Endothelial cell of umbilical vein (primary cell): ENCODE results near the gene CNR2. TPM values are rescaled to one million over a fixed set of nuclear protein-coding genes. Genes with fewer than 3 reads are reported as not detected.

Experiments used
- BruUV-seq: library from RNA; stranded (reverse); fragments of 400-500 nt; replicated peaks from 2 replicates; lab custom pipeline; 2021; lab: Mats Ljungman, UMichigan
- CTCF ChIA-PET: fragments of 300-600, 350-600 bp; sonication (Branson Sonifier 250); formaldehyde crosslinking; loops from one replicate; lab custom pipeline; 2021; ENCODE audit warnings: antibody characterized with exemption, inconsistent platforms; lab: Charles Lee
- POLR2A ChIA-PET: fragments of 300-600, 350-600 bp; sonication (Branson Sonifier 250); formaldehyde crosslinking; loops from one replicate; lab custom pipeline; 2021; ENCODE audit warnings: antibody characterized with exemption, inconsistent platforms; lab: Charles Lee
- DNase-seq: peaks from one replicate; pipeline ENCODE4 v3.0.0-alpha.2; 2011; ENCODE audit warnings: low read depth, low spot score
- FAIRE-seq: peaks from 2 replicates; lab custom pipeline; 2011; peaks lifted over from hg19 to GRCh38; lab: Jason Lieb, UNC
- H2AFZ ChIP-seq: 2 replicates; pipeline ENCODE4 v1.6.0; 2012; ENCODE audit warnings: low read depth, low read length, control low read depth, inconsistent platforms
- H3K27ac ChIP-seq: 2 replicates; pipeline ENCODE4 v1.5.1; 2011; ENCODE audit warnings: low read depth, mild to moderate bottlenecking, control low read depth, low read length, moderate library complexity; ENCODE audit not compliant: insufficient read depth
- H3K27me3 ChIP-seq, 2 experiments: 2 replicates each; pipeline versions ENCODE4 v1.6.0 to v1.6.1; 2011; ENCODE audit warnings: low read length in 2 of 2, mixed read lengths in 1 of 2; ENCODE audit not compliant: control insufficient read depth in 2 of 2, insufficient read depth in 2 of 2
- H3K36me3 ChIP-seq, 2 experiments: 2 replicates in 1 of 2; 3 replicates in 1 of 2; pipeline ENCODE4 v1.5.1; 2011; ENCODE audit warnings: low read length in 2 of 2, mild to moderate bottlenecking in 1 of 2, moderate library complexity in 1 of 2; ENCODE audit not compliant: control insufficient read depth in 2 of 2, insufficient read depth in 2 of 2; ENCODE audit errors: extremely low read depth in 1 of 2
- H3K4me1 ChIP-seq: 3 replicates; pipeline ENCODE4 v1.5.1; 2011; ENCODE audit warnings: mild to moderate bottlenecking, low read length; ENCODE audit not compliant: control insufficient read depth, insufficient read depth; ENCODE audit errors: extremely low read depth
- H3K4me2 ChIP-seq: 2 replicates; pipeline ENCODE4 v1.6.1; 2011; ENCODE audit warnings: low read length, control low read depth, mixed read lengths; ENCODE audit not compliant: insufficient read depth
- H3K4me3 ChIP-seq, 3 experiments: fragments of 200-600 bp in 1 of 3; sonication (generic), shearing (Covaris generic) in 1 of 3; replicated peaks in 1 of 3; 2 replicates each; pipeline ENCODE4 v1.5.1; 2011 to 2016; ENCODE audit warnings: control low read depth in 3 of 3, low read length in 3 of 3, mild to moderate bottlenecking in 2 of 3, inconsistent platforms in 1 of 3, low read depth in 1 of 3, moderate library complexity in 1 of 3; ENCODE audit not compliant: insufficient read depth in 1 of 3
- H3K79me2 ChIP-seq: 2 replicates; pipeline ENCODE4 v1.6.0; 2012; ENCODE audit warnings: low read length, inconsistent platforms; ENCODE audit not compliant: control insufficient read depth, insufficient read depth
- H3K9ac ChIP-seq: replicated peaks from 2 replicates; pipeline ENCODE3; 2011; ENCODE audit warnings: low read length, control low read depth; ENCODE audit not compliant: insufficient read depth; ENCODE audit errors: extremely low read depth
- H3K9me1 ChIP-seq: replicated peaks from 3 replicates; pipeline ENCODE4 v1.6.0; 2011; ENCODE audit warnings: mild to moderate bottlenecking, low read length; ENCODE audit not compliant: control insufficient read depth, insufficient read depth; ENCODE audit errors: extremely low read depth
- H3K9me3 ChIP-seq: replicated peaks from 2 replicates; pipeline ENCODE4 v1.5.1; 2012; ENCODE audit warnings: low read length, inconsistent platforms; ENCODE audit not compliant: control insufficient read depth, insufficient read depth
- H4K20me1 ChIP-seq: replicated peaks from 2 replicates; pipeline ENCODE3; 2011; ENCODE audit warnings: mild to moderate bottlenecking, low read length; ENCODE audit not compliant: control insufficient read depth, insufficient read depth; ENCODE audit errors: extremely low read depth
- EZH2 ChIP-seq: IDR thresholded peaks from 2 replicates; pipeline ENCODE4 v1.6.1; 2012; ENCODE audit warnings: borderline replicate concordance, low read depth, mild to moderate bottlenecking, moderate library complexity, low read length, inconsistent platforms; ENCODE audit not compliant: severe bottlenecking
- FOS ChIP-seq: IDR thresholded peaks from 2 replicates; pipeline ENCODE4 v1.6.1; 2011; ENCODE audit warnings: mild to moderate bottlenecking, low read length, moderate library complexity, borderline replicate concordance; ENCODE audit not compliant: insufficient read depth
- GATA2 ChIP-seq: IDR thresholded peaks from 2 replicates; pipeline ENCODE4 v1.7.0; 2011; ENCODE audit warnings: low read depth, mild to moderate bottlenecking, moderate library complexity, mixed read lengths, low read length; ENCODE audit not compliant: insufficient read length, insufficient read depth
- JUN ChIP-seq: IDR thresholded peaks from 2 replicates; pipeline ENCODE4 v1.6.1; 2011; ENCODE audit warnings: borderline replicate concordance, low read depth; ENCODE audit not compliant: insufficient read length, insufficient read depth
- MYC ChIP-seq: IDR thresholded peaks from one replicate; pipeline ENCODE4 v1.6.1; 2011; ENCODE audit warnings: mild to moderate bottlenecking, low read depth, low read length
- POLR2A ChIP-seq: IDR thresholded peaks from 2 replicates; pipeline ENCODE4 v1.6.1; 2012; ENCODE audit warnings: low read depth, mild to moderate bottlenecking, control low read depth, low read length
- POLR2AphosphoS5 ChIP-seq: IDR thresholded peaks from 2 replicates; pipeline ENCODE4 v1.6.1; 2012; ENCODE audit warnings: low read depth, mild to moderate bottlenecking, control low read depth, low read length, moderate library complexity; ENCODE audit not compliant: insufficient read depth
- dilution Hi-C: fragments of 300-500 bp; cut with MboI; formaldehyde crosslinking; loops from one replicate; pipeline ENCODE4 v1.15.0; 2019; ENCODE audit warnings: low sequenced_read_pairs; ENCODE audit not compliant: extremely low pct_ligation_motif_present
- intact Hi-C: fragments of 100-400 bp; cut with micrococcal nuclease; formaldehyde crosslinking; loops from one replicate; pipeline ENCODE4 v1.10.0; 2022
- polyA plus RNA-seq, 4 experiments: library from polyadenylated mRNA; depleted of rRNA in 3 of 4; stranded (reverse) in 3 of 4; unstranded in 1 of 4; fragments of >200 nt; gene quantifications; 2 replicates each; pipeline versions ENCODE4 v1.2.1 to v1.2.3, GENCODE V29; 2011 to 2012; ENCODE audit warnings: missing spikeins in 1 of 4
- total RNA-seq: library from RNA; stranded (reverse); gene quantifications from 2 replicates; pipeline ENCODE4 v1.2.3, GENCODE V29; 2021
- TF ChIP-seq, protein P1 (sequence below), 2 donors: IDR thresholded peaks; 1 replicate in 1 of 2; 2 replicates in 1 of 2; pipeline ENCODE4 v1.5.1; 2011; ENCODE audit warnings: low read length in 2 of 2, mild to moderate bottlenecking in 2 of 2, moderate library complexity in 2 of 2, control low read depth in 1 of 2, inconsistent platforms in 1 of 2, low read depth in 1 of 2; ENCODE audit not compliant: insufficient read depth in 1 of 2; ENCODE audit errors: extremely low read depth in 1 of 2
- TF ChIP-seq, protein P2 (sequence below): IDR thresholded peaks from 2 replicates; pipeline ENCODE4 v1.6.1; 2011; ENCODE audit not compliant: insufficient read depth, insufficient read length

CNR2 gene
- total and polyA plus RNA-seq, 2 donors (not counting 3 experiments of a cell fraction or from before 2014, with no cell fraction given), result not detected

DNA sequence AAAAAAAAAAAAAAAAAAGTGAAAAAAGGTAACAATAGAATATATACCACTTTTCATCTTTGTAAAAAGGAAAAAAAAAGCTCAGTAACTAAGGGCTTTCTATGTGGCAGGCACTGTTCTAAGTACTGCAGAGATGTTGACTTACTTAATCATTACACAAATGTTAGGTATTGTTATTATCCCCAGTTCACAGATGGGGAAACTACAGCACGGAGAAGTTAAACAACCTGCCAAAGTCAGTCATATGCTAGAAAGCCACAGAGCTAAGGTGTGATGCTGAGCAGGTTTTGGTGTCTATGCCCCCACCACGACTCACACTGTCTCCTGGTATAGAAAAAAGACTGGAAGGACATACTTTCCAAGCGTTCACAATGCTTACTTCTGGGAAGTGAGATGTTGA is 39.9 kb upstream of the CNR2 start:
- Histone ChIP-seq H3K27me3 (no peaks in the 10 kb centered on the region), H2AFZ (no peak overlapping the region), H3K4me2 (no peak overlapping the region), H3K27ac (no peak overlapping the region), H3K9ac (no peak overlapping the region), H3K4me3 (no peak overlapping the region), H3K9me3 (no peaks in the 10 kb centered on the region), H3K9me1 (no peaks in the 10 kb centered on the region), H4K20me1 (no peaks in the 10 kb centered on the region), H3K79me2 (no peaks in the 10 kb centered on the region), H3K36me3 (no peaks in the 10 kb centered on the region), H3K4me1 (peaks cover 13% of the 10 kb centered on the region)
- CTCF ChIA-PET, result interaction anchor here (0.6 to 5.8 kb wide), 4 partner anchors 11 to 195 kb away, joined by 3 to 30 read pairs (median 4); no protein-coding TSS in a partner anchor
- FAIRE-seq, result no peak
- no TSS peak for BruUV-seq
- DNase-seq, result no peak
- no peak for TF ChIP-seq POLR2AphosphoS5
- TF ChIP-seq, protein P1, sequence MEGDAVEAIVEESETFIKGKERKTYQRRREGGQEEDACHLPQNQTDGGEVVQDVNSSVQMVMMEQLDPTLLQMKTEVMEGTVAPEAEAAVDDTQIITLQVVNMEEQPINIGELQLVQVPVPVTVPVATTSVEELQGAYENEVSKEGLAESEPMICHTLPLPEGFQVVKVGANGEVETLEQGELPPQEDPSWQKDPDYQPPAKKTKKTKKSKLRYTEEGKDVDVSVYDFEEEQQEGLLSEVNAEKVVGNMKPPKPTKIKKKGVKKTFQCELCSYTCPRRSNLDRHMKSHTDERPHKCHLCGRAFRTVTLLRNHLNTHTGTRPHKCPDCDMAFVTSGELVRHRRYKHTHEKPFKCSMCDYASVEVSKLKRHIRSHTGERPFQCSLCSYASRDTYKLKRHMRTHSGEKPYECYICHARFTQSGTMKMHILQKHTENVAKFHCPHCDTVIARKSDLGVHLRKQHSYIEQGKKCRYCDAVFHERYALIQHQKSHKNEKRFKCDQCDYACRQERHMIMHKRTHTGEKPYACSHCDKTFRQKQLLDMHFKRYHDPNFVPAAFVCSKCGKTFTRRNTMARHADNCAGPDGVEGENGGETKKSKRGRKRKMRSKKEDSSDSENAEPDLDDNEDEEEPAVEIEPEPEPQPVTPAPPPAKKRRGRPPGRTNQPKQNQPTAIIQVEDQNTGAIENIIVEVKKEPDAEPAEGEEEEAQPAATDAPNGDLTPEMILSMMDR (IDR thresholded peaks at IDR 0.05; ENCODE audit: extremely low read depth in 1 of 2, insufficient read depth in 1 of 2, low read depth in 1 of 2, low read length in 2 of 2), result no peak
- no peak for TF ChIP-seq JUN
- TF ChIP-seq POLR2A, result no peak
- TF ChIP-seq, protein P2, sequence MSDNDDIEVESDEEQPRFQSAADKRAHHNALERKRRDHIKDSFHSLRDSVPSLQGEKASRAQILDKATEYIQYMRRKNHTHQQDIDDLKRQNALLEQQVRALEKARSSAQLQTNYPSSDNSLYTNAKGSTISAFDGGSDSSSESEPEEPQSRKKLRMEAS, result no peak
- TF ChIP-seq EZH2, result no peak
- TF ChIP-seq GATA2, result no peak
- no peak for TF ChIP-seq FOS
- TF ChIP-seq MYC, result no peak
- intact Hi-C loops, result no loop called here
- dilution Hi-C loops, result no loop called here
- POLR2A ChIA-PET, result interaction anchor here (0.6 kb wide), 2 partner anchors 21 to 58 kb away, joined by 3 to 4 read pairs; no protein-coding TSS in a partner anchor
